Sigmoid colon (tissue), 4 donors: ENCODE results near the gene SVBP.

ENCODE experiments used
- CTCF ChIP-seq, 4 experiments: fragments of 450-650 bp in 3 of 4; fragments of 200-600 bp in 1 of 4; IDR thresholded peaks; one replicate each; pipeline ENCODE4 v1.5.1; 2016 to 2019; ENCODE audit warnings: antibody characterized with exemption in 4 of 4, mild to moderate bottlenecking in 3 of 4, moderate library complexity in 2 of 4
- EP300 ChIP-seq, 4 donors: sonication (generic); formaldehyde crosslinking; IDR thresholded peaks; one replicate each; pipeline ENCODE4 v1.6.1; 2017; ENCODE audit warnings: antibody characterized with exemption in 4 of 4

GRCh38 chr1:42769811-42770210 is 47.4 kb downstream of the SVBP start:
- TF ChIP-seq EP300 (IDR thresholded peaks at IDR 0.05) = no peak
- TF ChIP-seq CTCF (IDR thresholded peaks at IDR 0.05) = no peak
